Liver (tissue), 9 donors: ENCODE measurements around the gene NT5M. TPM values are rescaled to one million over a fixed set of nuclear protein-coding genes. Genes with fewer than 3 reads are reported as not detected.

ENCODE experiments used
- DNase-seq: peaks from one replicate; pipeline ENCODE4 v3.0.0-alpha.2; 2017; ENCODE audit warnings: low spot score
- H3K27ac ChIP-seq, 2 donors: one replicate each; pipeline ENCODE4 v1.7.0; 2013; ENCODE audit warnings: inconsistent platforms in 2 of 2, low read length in 2 of 2, control low read depth in 1 of 2, low read depth in 1 of 2, mild to moderate bottlenecking in 1 of 2
- H3K27me3 ChIP-seq, 4 donors: one replicate each; pipeline versions ENCODE4 v1.6.1 to v1.7.0; 2013; ENCODE audit warnings: low read length in 3 of 4, inconsistent platforms in 1 of 4, mild to moderate bottlenecking in 1 of 4, moderate library complexity in 1 of 4; ENCODE audit not compliant: control insufficient read depth in 4 of 4, insufficient read depth in 4 of 4
- H3K36me3 ChIP-seq, 4 donors: one replicate each; pipeline versions ENCODE4 v1.6.1 to v1.7.0; 2013; ENCODE audit warnings: low read length in 3 of 4, mild to moderate bottlenecking in 3 of 4, low read depth in 1 of 4, moderate library complexity in 1 of 4; ENCODE audit not compliant: control insufficient read depth in 4 of 4, insufficient read depth in 3 of 4
- H3K4me1 ChIP-seq, 4 donors: one replicate each; pipeline versions ENCODE4 v1.6.1 to v1.7.0; 2013; ENCODE audit warnings: low read length in 3 of 4, mild to moderate bottlenecking in 3 of 4, moderate library complexity in 1 of 4; ENCODE audit not compliant: control insufficient read depth in 4 of 4, insufficient read depth in 4 of 4
- H3K4me3 ChIP-seq, 3 donors: one replicate each; pipeline versions ENCODE4 v1.6.1 to v1.7.0; 2013; ENCODE audit warnings: low read length in 3 of 3, control low read depth in 1 of 3, low read depth in 1 of 3, mild to moderate bottlenecking in 1 of 3
- H3K9ac ChIP-seq, 2 donors: one replicate each; pipeline ENCODE4 v1.7.0; 2013; ENCODE audit warnings: low read length in 2 of 2, mild to moderate bottlenecking in 2 of 2, moderate library complexity in 2 of 2, control low read depth in 1 of 2, low read depth in 1 of 2
- H3K9me3 ChIP-seq, 4 donors: one replicate each; pipeline versions ENCODE4 v1.6.1 to v1.7.0; 2013; ENCODE audit warnings: low read length in 3 of 4; ENCODE audit not compliant: control insufficient read depth in 4 of 4
- ATF3 ChIP-seq: IDR thresholded peaks from 2 replicates; pipeline ENCODE4 v1.6.1; 2016; ENCODE audit warnings: antibody characterized with exemption
- CTCF ChIP-seq: fragments of 150-350 bp; IDR thresholded peaks from 2 replicates; pipeline ENCODE4 v1.5.1; 2017; ENCODE audit warnings: improper control_type of control experiment, low read depth, low read length; ENCODE audit not compliant: missing input control
- EGR1 ChIP-seq, 2 donors: IDR thresholded peaks; 2 replicates each; pipeline ENCODE4 v1.6.1; 2016 to 2018; ENCODE audit warnings: antibody characterized with exemption in 2 of 2, low read depth in 2 of 2
- FOXA1 ChIP-seq: IDR thresholded peaks from 2 replicates; pipeline ENCODE4 v1.6.1; 2016; ENCODE audit warnings: antibody characterized with exemption
- FOXA2 ChIP-seq: IDR thresholded peaks from 2 replicates; pipeline ENCODE4 v1.6.1; 2016; ENCODE audit warnings: antibody characterized with exemption
- GABPA ChIP-seq, 2 donors: IDR thresholded peaks in 1 of 2; conservative IDR thresholded peaks in 1 of 2; 2 replicates each; pipeline ENCODE4 v1.6.1; 2016; ENCODE audit warnings: antibody characterized with exemption in 2 of 2, mild to moderate bottlenecking in 1 of 2, moderate library complexity in 1 of 2
- HNF4A ChIP-seq, 2 donors: conservative IDR thresholded peaks; 2 replicates each; pipeline ENCODE4 v1.6.1; 2016; ENCODE audit warnings: antibody characterized with exemption in 2 of 2, mild to moderate bottlenecking in 2 of 2
- HNF4G ChIP-seq: IDR thresholded peaks from 2 replicates; pipeline ENCODE4 v1.6.1; 2016; ENCODE audit warnings: antibody characterized with exemption
- JUND ChIP-seq, 2 donors: IDR thresholded peaks; 2 replicates each; pipeline ENCODE4 v1.6.1; 2016; ENCODE audit warnings: antibody characterized with exemption in 2 of 2
- MAX ChIP-seq: IDR thresholded peaks from 2 replicates; pipeline ENCODE4 v1.6.1; 2016; ENCODE audit warnings: antibody characterized with exemption
- NR2F2 ChIP-seq: IDR thresholded peaks from 2 replicates; pipeline ENCODE4 v1.6.1; 2016; ENCODE audit warnings: antibody characterized with exemption
- RAD21 ChIP-seq, 2 donors: IDR thresholded peaks; 2 replicates each; pipeline ENCODE4 v1.6.1; 2016; ENCODE audit warnings: antibody characterized with exemption in 2 of 2, mild to moderate bottlenecking in 2 of 2
- REST ChIP-seq: IDR thresholded peaks from 2 replicates; pipeline ENCODE4 v1.6.1; 2016; ENCODE audit warnings: antibody characterized with exemption, mild to moderate bottlenecking
- RXRA ChIP-seq, 2 donors: IDR thresholded peaks; 2 replicates each; pipeline ENCODE4 v1.6.1; 2017 to 2018; ENCODE audit warnings: antibody characterized with exemption in 2 of 2, mild to moderate bottlenecking in 1 of 2
- SP1 ChIP-seq: IDR thresholded peaks from 2 replicates; pipeline ENCODE4 v1.6.1; 2018; ENCODE audit warnings: antibody characterized with exemption, mild to moderate bottlenecking
- TAF1 ChIP-seq: conservative IDR thresholded peaks from 2 replicates; pipeline ENCODE4 v1.6.1; 2016; ENCODE audit warnings: antibody characterized with exemption, mild to moderate bottlenecking
- YY1 ChIP-seq: IDR thresholded peaks from 2 replicates; pipeline ENCODE4 v1.6.1; 2016; ENCODE audit warnings: antibody characterized with exemption, mild to moderate bottlenecking
- WGBS: extraction: QIAGEN DNeasy Blood & Tissue Kit; methylation state at CpG from one replicate; pipeline ENCODE4 v1.1.7; 2013; 5-methylcytosine and 5-hydroxymethylcytosine counted together
- polyA plus RNA-seq, 2 donors: library from polyadenylated mRNA; stranded (reverse) in 1 of 2; unstranded in 1 of 2; fragments of 200-250 nt in 1 of 2; fragments of >200 nt in 1 of 2; fragmentation: Nextera tagmentation in 1 of 2; extraction: Ambion mirVana in 1 of 2; gene quantifications; one replicate each; pipeline versions ENCODE4 v1.2.1 to v1.2.3, GENCODE V29; 2013 to 2015
- total RNA-seq, 2 donors: library from RNA; depleted of rRNA; stranded (reverse); fragments of >200 nt; gene quantifications; one replicate each; pipeline ENCODE4 v1.2.3, GENCODE V29; 2014
- TF ChIP-seq, protein P1 (sequence below): IDR thresholded peaks from 2 replicates; pipeline ENCODE4 v1.6.1; 2016; ENCODE audit warnings: antibody characterized with exemption
- donor health status: healthy.
- donor health status: healthy.
- donor health status: healthy.
- donor health status: healthy.
- donor health status: healthy.

Gene NT5M
- total and polyA plus RNA-seq, 4 donors: 0.42 to 7.9 (median 0.66) TPM

DNA sequence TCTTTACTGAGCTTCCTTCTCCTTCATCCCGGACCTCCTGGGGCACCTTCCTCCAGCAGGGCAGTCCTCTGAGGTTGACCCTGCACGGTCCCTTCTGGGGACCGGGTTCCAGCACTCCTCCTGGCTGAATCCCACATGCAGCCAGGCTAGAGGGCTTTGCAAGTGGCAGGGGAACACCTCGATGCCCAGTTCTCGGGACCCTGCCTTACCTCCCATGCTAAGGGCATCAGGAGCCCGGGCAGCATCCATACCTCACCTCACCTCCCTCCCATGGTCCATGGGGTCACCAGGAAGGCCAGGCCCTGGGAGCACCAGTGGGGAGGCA, 81.1 kb downstream of the NT5M start:
- H3K27me3 ChIP-seq: no peaks in the 10 kb centered on the region
- no peak overlapping the region for H3K4me3 ChIP-seq
- 92% methylated on average over 6 of the region's 6 CpGs for WGBS
- no peak for TF ChIP-seq MAX
- no peak for TF ChIP-seq SP1
- no peak for TF ChIP-seq JUND (IDR thresholded peaks at IDR 0.05)
- TF ChIP-seq HNF4G: no peak
- TF ChIP-seq GABPA (IDR thresholded peaks at IDR 0.05 in 1 of 2, conservative IDR thresholded peaks at IDR 0.05 in 1 of 2): no peak
- no peak for TF ChIP-seq NR2F2
- TF ChIP-seq REST: no peak
- H3K9ac ChIP-seq: no peak overlapping the region
- no peaks in the 10 kb centered on the region for H3K9me3 ChIP-seq
- H3K4me1 ChIP-seq: peaks cover 0 to 6% (median 4%) of the 10 kb centered on the region in 4 donors
- no peaks in the 10 kb centered on the region for H3K36me3 ChIP-seq
- DNase-seq: no peak
- no peak overlapping the region for H3K27ac ChIP-seq

DNA sequence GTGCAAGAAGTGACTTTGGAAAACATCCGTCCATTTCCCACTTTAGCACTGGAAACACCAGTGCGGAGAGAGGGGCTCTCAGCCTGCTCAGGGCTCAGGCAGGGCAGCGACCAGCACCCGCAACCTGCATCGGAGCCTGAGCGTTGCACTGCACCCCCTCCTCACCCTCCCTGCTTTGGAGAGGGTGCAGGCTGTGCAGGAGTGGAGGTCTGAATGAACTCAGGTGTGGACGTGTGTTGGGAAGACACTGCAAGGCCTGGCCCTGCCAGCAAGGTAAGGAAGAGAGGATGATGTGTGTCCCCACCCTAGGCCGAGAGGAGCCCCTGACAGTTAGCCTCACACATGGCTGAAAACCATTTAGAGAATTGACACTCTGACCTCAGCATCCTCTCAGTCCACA, 81.8 kb downstream of the NT5M start:
- no peaks in the 10 kb centered on the region for H3K9me3 ChIP-seq
- 94% methylated on average over 8 of the region's 8 CpGs for WGBS
- DNase-seq: no peak

More for the DNA sequence above, 81.8 kb downstream of the NT5M start:
- H3K27ac ChIP-seq: no peak overlapping the region
- peaks cover 0 to 6% (median 4%) of the 10 kb centered on the region in 4 donors for H3K4me1 ChIP-seq
- no peaks in the 10 kb centered on the region for H3K27me3 ChIP-seq
- H3K9ac ChIP-seq: no peak overlapping the region
- TF ChIP-seq JUND (IDR thresholded peaks at IDR 0.05) (no peak), TAF1 (no peak), MAX (no peak), YY1 (no peak), FOXA2 (no peak), GABPA (IDR thresholded peaks at IDR 0.05 in 1 of 2, conservative IDR thresholded peaks at IDR 0.05 in 1 of 2) (no peak), REST (no peak), RXRA (IDR thresholded peaks at IDR 0.05) (no peak), CTCF (no peak), EGR1 (IDR thresholded peaks at IDR 0.05; ENCODE audit: low read depth in 2 of 2) (no peak), RAD21 (IDR thresholded peaks at IDR 0.05) (no peak), ATF3 (no peak), HNF4A (conservative IDR thresholded peaks at IDR 0.05) (no peak), SP1 (no peak), HNF4G (no peak), NR2F2 (no peak), FOXA1 (no peak)
- TF ChIP-seq, protein P1, sequence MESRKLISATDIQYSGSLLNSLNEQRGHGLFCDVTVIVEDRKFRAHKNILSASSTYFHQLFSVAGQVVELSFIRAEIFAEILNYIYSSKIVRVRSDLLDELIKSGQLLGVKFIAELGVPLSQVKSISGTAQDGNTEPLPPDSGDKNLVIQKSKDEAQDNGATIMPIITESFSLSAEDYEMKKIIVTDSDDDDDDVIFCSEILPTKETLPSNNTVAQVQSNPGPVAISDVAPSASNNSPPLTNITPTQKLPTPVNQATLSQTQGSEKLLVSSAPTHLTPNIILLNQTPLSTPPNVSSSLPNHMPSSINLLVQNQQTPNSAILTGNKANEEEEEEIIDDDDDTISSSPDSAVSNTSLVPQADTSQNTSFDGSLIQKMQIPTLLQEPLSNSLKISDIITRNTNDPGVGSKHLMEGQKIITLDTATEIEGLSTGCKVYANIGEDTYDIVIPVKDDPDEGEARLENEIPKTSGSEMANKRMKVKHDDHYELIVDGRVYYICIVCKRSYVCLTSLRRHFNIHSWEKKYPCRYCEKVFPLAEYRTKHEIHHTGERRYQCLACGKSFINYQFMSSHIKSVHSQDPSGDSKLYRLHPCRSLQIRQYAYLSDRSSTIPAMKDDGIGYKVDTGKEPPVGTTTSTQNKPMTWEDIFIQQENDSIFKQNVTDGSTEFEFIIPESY: no peak
- H3K4me3 ChIP-seq: no peak overlapping the region
- no peaks in the 10 kb centered on the region for H3K36me3 ChIP-seq
